Measurements from ENCODE around the gene ANKRD33B. TPM values are rescaled to one million over a fixed set of nuclear protein-coding genes. Genes with fewer than 3 reads are reported as not detected.

ANKRD33B gene
- total and polyA plus RNA-seq, 9 of the 15 experiments (the other 6 are each of a cell fraction or from before 2014, with no cell fraction given), result 0.10 to 1.7 (median 0.40) TPM

DNA sequence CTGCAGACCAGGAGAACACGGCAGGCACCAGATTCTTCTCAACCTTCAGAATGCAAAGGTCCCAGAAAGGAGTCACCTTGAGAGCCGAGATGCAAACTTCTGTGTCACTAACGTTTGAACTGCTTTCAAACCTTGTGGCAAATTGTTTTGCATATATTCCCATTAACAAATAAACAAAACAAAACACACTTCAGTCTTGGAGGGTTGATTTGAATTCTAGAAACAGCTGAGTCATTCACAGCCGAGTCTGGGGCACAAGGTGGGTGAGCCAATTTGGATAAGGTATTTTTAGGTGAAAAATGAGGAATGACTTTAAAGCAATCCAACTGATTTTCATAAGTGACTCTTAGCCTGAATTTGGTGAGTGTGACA is 38.8 kb upstream of the ANKRD33B start (continued):
- TF ChIP-seq NFE2 (IDR thresholded peaks at IDR 0.05; ENCODE audit: low read depth) (peak; percentile 88), MTA3 (IDR thresholded peaks at IDR 0.05; ENCODE audit: borderline replicate concordance) (no peak), TEAD2 (tag; IDR thresholded peaks at IDR 0.05) (no peak), U2AF1 (optimal IDR thresholded peaks at IDR 0.05; ENCODE audit: low read depth, low read length) (no peak), DDX20 (tag; IDR thresholded peaks at IDR 0.05; ENCODE audit: low read depth) (no peak), NFE2L1 (tag; IDR thresholded peaks at IDR 0.05; ENCODE audit: borderline replicate concordance, low read depth) (peak; percentile 89), ZBTB17 (CRISPR knock-in tag; IDR thresholded peaks at IDR 0.05) (no peak), FOXK1 (CRISPR knock-in tag; IDR thresholded peaks at IDR 0.05; ENCODE audit: borderline replicate concordance) (no peak), HIVEP1 (CRISPR knock-in tag; IDR thresholded peaks at IDR 0.05) (no peak), ZNF79 (CRISPR knock-in tag; IDR thresholded peaks at IDR 0.05; ENCODE audit: low read depth) (no peak), MAFF (IDR thresholded peaks at IDR 0.05; ENCODE audit: low read length) (peak; percentile 87), NONO (IDR thresholded peaks at IDR 0.05; ENCODE audit: low read depth in 2 of 2, low read length in 1 of 2) (no peak), ATF7 (IDR thresholded peaks at IDR 0.05) (no peak), NBN (IDR thresholded peaks at IDR 0.05; ENCODE audit: low read depth) (no peak), HNRNPUL1 (IDR thresholded peaks at IDR 0.05; ENCODE audit: low read length) (no peak), CREB1 (IDR thresholded peaks at IDR 0.05) (no peak), CREB1 (CRISPR knock-in tag; IDR thresholded peaks at IDR 0.05) (no peak), NCOA4 (IDR thresholded peaks at IDR 0.05; ENCODE audit: partially characterized antibody) (no peak), POLR2A (conservative IDR thresholded peaks at IDR 0.05) (no peak)
- TF ChIP-seq, protein P1, sequence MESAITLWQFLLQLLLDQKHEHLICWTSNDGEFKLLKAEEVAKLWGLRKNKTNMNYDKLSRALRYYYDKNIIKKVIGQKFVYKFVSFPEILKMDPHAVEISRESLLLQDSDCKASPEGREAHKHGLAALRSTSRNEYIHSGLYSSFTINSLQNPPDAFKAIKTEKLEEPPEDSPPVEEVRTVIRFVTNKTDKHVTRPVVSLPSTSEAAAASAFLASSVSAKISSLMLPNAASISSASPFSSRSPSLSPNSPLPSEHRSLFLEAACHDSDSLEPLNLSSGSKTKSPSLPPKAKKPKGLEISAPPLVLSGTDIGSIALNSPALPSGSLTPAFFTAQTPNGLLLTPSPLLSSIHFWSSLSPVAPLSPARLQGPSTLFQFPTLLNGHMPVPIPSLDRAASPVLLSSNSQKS (CRISPR knock-in tag; IDR thresholded peaks at IDR 0.05), result no peak
- TF ChIP-seq, protein P2, sequence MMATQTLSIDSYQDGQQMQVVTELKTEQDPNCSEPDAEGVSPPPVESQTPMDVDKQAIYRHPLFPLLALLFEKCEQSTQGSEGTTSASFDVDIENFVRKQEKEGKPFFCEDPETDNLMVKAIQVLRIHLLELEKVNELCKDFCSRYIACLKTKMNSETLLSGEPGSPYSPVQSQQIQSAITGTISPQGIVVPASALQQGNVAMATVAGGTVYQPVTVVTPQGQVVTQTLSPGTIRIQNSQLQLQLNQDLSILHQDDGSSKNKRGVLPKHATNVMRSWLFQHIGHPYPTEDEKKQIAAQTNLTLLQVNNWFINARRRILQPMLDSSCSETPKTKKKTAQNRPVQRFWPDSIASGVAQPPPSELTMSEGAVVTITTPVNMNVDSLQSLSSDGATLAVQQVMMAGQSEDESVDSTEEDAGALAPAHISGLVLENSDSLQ (IDR thresholded peaks at IDR 0.05), result no peak
- TF ChIP-seq, protein P3, sequence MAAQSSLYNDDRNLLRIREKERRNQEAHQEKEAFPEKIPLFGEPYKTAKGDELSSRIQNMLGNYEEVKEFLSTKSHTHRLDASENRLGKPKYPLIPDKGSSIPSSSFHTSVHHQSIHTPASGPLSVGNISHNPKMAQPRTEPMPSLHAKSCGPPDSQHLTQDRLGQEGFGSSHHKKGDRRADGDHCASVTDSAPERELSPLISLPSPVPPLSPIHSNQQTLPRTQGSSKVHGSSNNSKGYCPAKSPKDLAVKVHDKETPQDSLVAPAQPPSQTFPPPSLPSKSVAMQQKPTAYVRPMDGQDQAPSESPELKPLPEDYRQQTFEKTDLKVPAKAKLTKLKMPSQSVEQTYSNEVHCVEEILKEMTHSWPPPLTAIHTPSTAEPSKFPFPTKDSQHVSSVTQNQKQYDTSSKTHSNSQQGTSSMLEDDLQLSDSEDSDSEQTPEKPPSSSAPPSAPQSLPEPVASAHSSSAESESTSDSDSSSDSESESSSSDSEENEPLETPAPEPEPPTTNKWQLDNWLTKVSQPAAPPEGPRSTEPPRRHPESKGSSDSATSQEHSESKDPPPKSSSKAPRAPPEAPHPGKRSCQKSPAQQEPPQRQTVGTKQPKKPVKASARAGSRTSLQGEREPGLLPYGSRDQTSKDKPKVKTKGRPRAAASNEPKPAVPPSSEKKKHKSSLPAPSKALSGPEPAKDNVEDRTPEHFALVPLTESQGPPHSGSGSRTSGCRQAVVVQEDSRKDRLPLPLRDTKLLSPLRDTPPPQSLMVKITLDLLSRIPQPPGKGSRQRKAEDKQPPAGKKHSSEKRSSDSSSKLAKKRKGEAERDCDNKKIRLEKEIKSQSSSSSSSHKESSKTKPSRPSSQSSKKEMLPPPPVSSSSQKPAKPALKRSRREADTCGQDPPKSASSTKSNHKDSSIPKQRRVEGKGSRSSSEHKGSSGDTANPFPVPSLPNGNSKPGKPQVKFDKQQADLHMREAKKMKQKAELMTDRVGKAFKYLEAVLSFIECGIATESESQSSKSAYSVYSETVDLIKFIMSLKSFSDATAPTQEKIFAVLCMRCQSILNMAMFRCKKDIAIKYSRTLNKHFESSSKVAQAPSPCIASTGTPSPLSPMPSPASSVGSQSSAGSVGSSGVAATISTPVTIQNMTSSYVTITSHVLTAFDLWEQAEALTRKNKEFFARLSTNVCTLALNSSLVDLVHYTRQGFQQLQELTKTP (IDR thresholded peaks at IDR 0.05; ENCODE audit: low read depth in 1 of 2, partially characterized antibody in 2 of 2), result no peak
- TF ChIP-seq, protein P4, sequence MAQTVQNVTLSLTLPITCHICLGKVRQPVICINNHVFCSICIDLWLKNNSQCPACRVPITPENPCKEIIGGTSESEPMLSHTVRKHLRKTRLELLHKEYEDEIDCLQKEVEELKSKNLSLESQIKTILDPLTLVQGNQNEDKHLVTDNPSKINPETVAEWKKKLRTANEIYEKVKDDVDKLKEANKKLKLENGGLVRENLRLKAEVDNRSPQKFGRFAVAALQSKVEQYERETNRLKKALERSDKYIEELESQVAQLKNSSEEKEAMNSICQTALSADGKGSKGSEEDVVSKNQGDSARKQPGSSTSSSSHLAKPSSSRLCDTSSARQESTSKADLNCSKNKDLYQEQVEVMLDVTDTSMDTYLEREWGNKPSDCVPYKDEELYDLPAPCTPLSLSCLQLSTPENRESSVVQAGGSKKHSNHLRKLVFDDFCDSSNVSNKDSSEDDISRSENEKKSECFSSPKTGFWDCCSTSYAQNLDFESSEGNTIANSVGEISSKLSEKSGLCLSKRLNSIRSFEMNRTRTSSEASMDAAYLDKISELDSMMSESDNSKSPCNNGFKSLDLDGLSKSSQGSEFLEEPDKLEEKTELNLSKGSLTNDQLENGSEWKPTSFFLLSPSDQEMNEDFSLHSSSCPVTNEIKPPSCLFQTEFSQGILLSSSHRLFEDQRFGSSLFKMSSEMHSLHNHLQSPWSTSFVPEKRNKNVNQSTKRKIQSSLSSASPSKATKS (CRISPR knock-in tag; IDR thresholded peaks at IDR 0.05), result no peak

Data from K562 (cell line).